Smooth muscle cell (in vitro differentiated cells): ENCODE data around the gene TRPV5. TPM values are rescaled to one million over a fixed set of nuclear protein-coding genes. Genes with fewer than 3 reads are reported as not detected.

ENCODE experiments used
- DNase-seq: peaks from one replicate; lab custom pipeline; 2025; ENCODE audit not compliant: unreplicated experiment; lab: John Stamatoyannopoulos, UW
- H2AFZ ChIP-seq: fragments of 200-600 bp; sonication (generic); 2 replicates; pipeline ENCODE4 v1.6.0; 2016; ENCODE audit warnings: antibody characterized with exemption, low read depth, mild to moderate bottlenecking
- H3F3A ChIP-seq: fragments of 200-600 bp; sonication (generic); 2 replicates; pipeline ENCODE4 v1.6.0; 2017; ENCODE audit warnings: antibody characterized with exemption, low read depth
- H3K27ac ChIP-seq: fragments of 200-600 bp; sonication (generic); 2 replicates; pipeline ENCODE4 v1.5.1; 2016; ENCODE audit warnings: low read depth, mild to moderate bottlenecking
- H3K27me3 ChIP-seq: fragments of 200-600 bp; sonication (generic); 2 replicates; pipeline ENCODE4 v1.6.1; 2016; ENCODE audit warnings: low read depth, mild to moderate bottlenecking
- H3K36me3 ChIP-seq: fragments of 200-600 bp; sonication (generic); 2 replicates; pipeline ENCODE4 v1.5.1; 2016; ENCODE audit warnings: low read depth
- H3K4me1 ChIP-seq: fragments of 200-600 bp; sonication (generic); 2 replicates; pipeline ENCODE4 v1.5.1; 2016; ENCODE audit warnings: low read depth
- H3K4me2 ChIP-seq: fragments of 200-600 bp; sonication (generic); 2 replicates; pipeline ENCODE4 v1.6.0; 2016; ENCODE audit warnings: mild to moderate bottlenecking
- H3K4me3 ChIP-seq: fragments of 200-600 bp; sonication (generic); 2 replicates; pipeline ENCODE4 v1.5.1; 2016; ENCODE audit warnings: mild to moderate bottlenecking
- H3K79me2 ChIP-seq: fragments of 200-600 bp; sonication (generic); 2 replicates; pipeline ENCODE4 v1.6.0; 2016; ENCODE audit warnings: low read depth, mild to moderate bottlenecking
- H3K9ac ChIP-seq: fragments of 200-600 bp; sonication (generic); 2 replicates; pipeline ENCODE4 v1.6.0; 2016; ENCODE audit warnings: low read depth
- H3K9me3 ChIP-seq: fragments of 200-600 bp; sonication (generic); replicated peaks from 2 replicates; pipeline ENCODE4 v1.5.1; 2016; ENCODE audit warnings: low read depth
- H4K20me1 ChIP-seq: fragments of 200-600 bp; sonication (generic); 2 replicates; pipeline ENCODE4 v1.6.0; 2016; ENCODE audit warnings: low read depth
- CTCF ChIP-seq: fragments of 200-600 bp; sonication (generic); IDR thresholded peaks from 2 replicates; pipeline ENCODE4 v1.5.1; 2017; ENCODE audit warnings: borderline replicate concordance, mild to moderate bottlenecking, antibody characterized with exemption; ENCODE audit not compliant: insufficient read depth, poor library complexity, severe bottlenecking
- WGBS: methylation state at CpG from one replicate; pipeline ENCODE4 v1.1.7; 2016; ENCODE audit warnings: low lambda C conversion rate; 5-methylcytosine and 5-hydroxymethylcytosine counted together
- polyA plus RNA-seq: library from polyadenylated mRNA; unstranded; fragments of >200 nt; fragmentation: Nextera tagmentation; extraction: Ambion mirVana; gene quantifications from 2 replicates; pipeline ENCODE4 v1.2.1, GENCODE V29; 2016
- total RNA-seq: library from RNA; depleted of rRNA; stranded (reverse); fragments of >200 nt; gene quantifications from 2 replicates; pipeline ENCODE4 v1.2.3, GENCODE V29; 2014

The TRPV5 gene
- total and polyA plus RNA-seq, 2 experiments from 2014 or later = not detected

- no peak for DNase-seq
- Histone ChIP-seq H3K36me3 (no peaks in the 10 kb centered on the region), H2AFZ (no peak overlapping the region), H3K9me3 (no peaks in the 10 kb centered on the region), H3K27ac (no peak overlapping the region), H3K4me3 (no peak overlapping the region), H4K20me1 (no peaks in the 10 kb centered on the region), H3K4me2 (no peak overlapping the region), H3K9ac (no peak overlapping the region), H3K4me1 (no peaks in the 10 kb centered on the region), H3K79me2 (no peaks in the 10 kb centered on the region), H3K27me3 (peaks cover 6% of the 10 kb centered on the region), H3F3A (no peaks in the 10 kb centered on the region)
- TF ChIP-seq CTCF = no peak
- WGBS = 81% methylated on average over 12 of the region's 13 CpGs
Observed at GRCh38 chr7:142865766-142866165, 67.8 kb downstream of the TRPV5 start.

GRCh38 chr7:142864980-142865747 lies 68.4 kb downstream of the TRPV5 start:
- H4K20me1 ChIP-seq = no peaks in the 10 kb centered on the region
- H3K4me1 ChIP-seq = no peaks in the 10 kb centered on the region
- H3K4me3 ChIP-seq = no peak overlapping the region
- H3K9me3 ChIP-seq = no peaks in the 10 kb centered on the region
- H3F3A ChIP-seq = no peaks in the 10 kb centered on the region
- H3K27ac ChIP-seq = no peak overlapping the region
- H3K36me3 ChIP-seq = no peaks in the 10 kb centered on the region
- H3K9ac ChIP-seq = no peak overlapping the region
- TF ChIP-seq CTCF = no peak
- DNase-seq = no peak
- WGBS = 90% methylated on average over 14 of the region's 14 CpGs
- peaks cover 6% of the 10 kb centered on the region for H3K27me3 ChIP-seq
- no peaks in the 10 kb centered on the region for H3K79me2 ChIP-seq
- no peak overlapping the region for H2AFZ ChIP-seq
- no peak overlapping the region for H3K4me2 ChIP-seq

GRCh38 chr7:142863891-142864685 lies 69.5 kb downstream of the TRPV5 start:
- WGBS = 91% methylated on average over 34 of the region's 37 CpGs
- H3K4me3 ChIP-seq = no peak overlapping the region
- H3F3A ChIP-seq = no peaks in the 10 kb centered on the region

More at GRCh38 chr7:142863891-142864685, 69.5 kb downstream of the TRPV5 start:
- Histone ChIP-seq H3K4me2 (no peak overlapping the region), H3K36me3 (no peaks in the 10 kb centered on the region), H3K27ac (no peak overlapping the region), H3K9me3 (no peaks in the 10 kb centered on the region), H2AFZ (no peak overlapping the region), H3K9ac (no peak overlapping the region), H3K79me2 (no peaks in the 10 kb centered on the region), H4K20me1 (no peaks in the 10 kb centered on the region), H3K27me3 (peaks cover 6% of the 10 kb centered on the region), H3K4me1 (no peaks in the 10 kb centered on the region)
- TF ChIP-seq CTCF = no peak
- DNase-seq = no peak
